ENCODE measurements around the gene KDM4C.
"Not testable (repeated sequence)": the region's sequence is repeated elsewhere in the genome, so short reads cannot be mapped to it uniquely, and the experiment has no call there.

Gene KDM4C

DNA sequence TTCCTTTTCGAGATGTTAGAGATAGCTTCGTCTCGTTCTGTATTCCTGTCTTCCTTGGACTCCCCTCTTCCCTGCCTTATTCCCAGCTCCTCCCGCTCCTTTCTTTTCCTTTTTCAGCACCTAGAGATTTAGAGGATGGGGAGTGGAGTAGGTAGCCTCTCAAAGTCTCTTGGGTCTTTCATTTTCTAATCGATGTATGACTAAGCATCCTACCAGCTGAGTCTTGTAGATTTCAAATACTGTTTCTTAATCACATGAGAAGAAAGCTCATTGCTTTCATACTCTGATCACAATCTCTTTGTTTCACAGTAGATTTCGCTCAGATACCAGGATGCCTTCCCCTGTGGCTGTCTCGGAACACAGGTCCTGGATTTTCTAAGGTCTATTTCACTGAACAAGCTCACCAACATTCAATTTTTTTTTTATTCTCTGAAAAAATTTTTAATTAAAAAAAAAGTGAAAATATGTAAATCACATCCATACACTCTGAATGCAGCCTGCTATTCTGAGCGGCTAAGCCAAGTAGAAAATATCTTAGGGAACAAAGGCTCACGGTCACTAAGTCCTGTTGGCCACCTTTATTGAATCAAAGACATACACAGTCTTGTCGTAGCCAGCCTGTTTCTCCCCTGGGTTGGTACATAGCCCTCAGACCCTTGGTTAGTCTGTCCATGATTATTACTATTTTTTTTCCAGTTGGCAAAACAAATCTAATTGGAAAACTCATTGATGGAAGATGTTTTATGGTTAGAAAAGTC is 413.8 kb downstream of the KDM4C start:
- DNase-seq (ENCODE audit: low spot score): no peak

DNA sequence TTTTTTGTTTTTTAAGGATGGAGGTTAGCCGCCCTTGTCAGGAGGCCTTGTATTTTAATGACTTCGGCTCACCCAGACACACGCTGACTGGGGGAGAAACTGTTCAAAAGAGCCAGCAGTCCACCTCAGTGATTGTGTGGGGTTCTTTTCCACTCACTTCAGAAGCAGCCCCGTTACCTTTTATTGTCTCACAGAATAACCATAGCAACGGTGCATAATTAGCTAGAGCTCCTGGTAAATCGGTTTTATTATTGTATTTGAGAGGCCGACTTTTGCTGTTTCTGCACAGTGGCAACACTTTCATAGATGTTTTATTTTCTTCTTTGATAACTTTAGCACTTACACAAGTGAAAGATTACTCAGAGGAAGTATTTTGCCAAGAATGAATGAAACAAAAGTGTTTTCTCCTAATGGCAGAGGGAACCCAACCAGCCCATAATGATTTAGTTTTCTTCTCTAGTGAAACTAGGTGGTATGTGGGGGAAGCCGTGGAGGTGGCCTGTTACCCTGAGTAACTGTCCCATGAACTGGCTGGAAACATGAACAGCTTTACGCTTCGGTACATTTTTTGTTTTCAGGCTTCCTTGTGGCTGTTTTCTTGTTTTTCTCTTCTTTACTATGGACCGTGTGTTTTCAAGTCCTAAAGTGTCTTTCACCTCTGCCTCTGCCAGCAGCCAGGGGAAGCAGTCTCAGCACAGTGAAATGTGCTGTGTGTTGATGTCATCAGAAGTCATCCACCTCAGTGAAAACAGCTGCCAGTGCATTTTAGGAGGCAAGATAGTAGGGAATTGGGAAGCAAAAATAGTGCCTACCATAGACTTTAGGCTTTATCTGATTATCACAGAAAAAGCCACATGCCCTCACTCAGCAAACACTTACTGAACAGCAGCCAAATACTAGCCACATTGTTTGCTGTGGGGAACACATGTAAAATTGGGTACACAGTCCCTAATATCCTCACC is 414.7 kb downstream of the KDM4C start:
- DNase-seq (ENCODE audit: low spot score): no peak

DNA sequence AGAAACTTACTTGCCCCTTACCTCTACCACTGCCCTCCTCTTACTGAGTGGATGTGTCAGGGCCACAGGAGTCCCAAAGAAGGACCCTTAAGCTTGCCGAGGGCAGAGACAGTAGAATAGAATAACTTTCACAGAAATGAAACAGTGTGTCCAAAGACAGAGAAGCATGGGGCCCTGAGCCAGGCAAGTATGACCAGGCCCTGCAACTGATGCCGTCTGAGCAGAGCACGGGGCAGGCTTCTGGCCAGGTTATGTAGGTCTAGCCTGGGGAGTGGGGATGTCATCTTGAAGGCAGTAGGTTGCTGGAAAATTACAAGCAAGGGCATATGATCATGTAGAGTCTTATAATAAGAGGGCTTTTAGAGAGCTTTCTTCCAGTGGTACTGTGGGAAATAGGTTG is 415.4 kb downstream of the KDM4C start:
- DNase-seq (ENCODE audit: low spot score): no peak

DNA sequence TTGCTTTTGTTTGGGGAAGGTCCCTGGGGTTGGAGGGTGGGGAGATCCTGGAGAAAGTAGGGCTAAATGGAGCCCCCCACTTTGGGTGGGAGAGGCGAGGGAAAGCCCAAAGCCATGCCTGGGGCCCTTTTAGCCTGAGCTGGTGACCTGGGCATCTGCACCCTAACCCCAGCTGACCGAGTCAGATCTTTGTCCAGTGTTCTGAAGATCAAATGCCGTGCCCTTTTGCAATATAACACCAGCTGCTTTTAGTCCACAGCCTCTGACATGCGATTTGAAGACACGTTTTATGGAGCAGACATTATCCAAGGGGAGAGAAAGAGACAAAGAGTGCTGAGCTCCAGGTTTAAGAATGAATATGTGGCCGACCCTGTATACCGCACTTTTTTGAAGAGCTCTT is 416.5 kb downstream of the KDM4C start:
- no peak for DNase-seq (ENCODE audit: low spot score)

DNA sequence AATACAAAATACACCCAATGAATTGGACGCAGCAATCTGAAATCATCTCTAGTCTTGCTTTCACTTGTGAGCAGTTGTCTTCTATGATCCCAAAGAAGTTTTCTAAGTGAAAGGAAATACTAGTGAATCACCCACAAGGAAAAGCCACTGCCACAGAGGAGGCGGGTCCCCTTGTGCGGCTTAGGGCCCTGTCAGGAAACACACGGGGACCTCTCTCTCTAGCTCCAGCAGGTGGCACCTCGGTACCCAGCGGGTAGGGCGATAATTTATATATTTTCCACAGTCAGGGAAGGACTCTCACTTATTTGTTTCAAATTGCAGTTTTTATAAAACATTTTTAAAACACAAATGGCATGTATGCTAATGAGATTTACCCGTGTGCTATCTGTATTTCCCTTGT is 417.1 kb downstream of the KDM4C start:
- no peak for DNase-seq (ENCODE audit: low spot score)

DNA sequence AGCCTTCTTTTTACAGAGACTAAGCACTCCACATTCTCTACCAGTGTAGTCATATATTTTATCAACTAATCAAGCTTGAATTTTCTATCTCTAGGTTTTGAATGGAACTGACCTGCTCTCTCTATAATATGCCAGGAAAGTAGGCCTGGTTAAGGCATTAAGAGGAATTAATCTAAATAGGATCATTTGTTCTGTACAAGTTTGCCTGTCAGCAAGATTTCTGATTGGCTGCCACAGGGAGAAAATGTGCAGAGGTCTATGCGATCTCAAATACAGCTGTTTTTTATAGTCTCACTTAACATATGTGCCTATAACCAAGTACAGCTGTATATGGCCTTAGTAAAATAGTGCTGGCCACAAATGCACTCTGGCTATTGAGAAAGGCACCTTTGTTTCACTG is 418.8 kb downstream of the KDM4C start:
- no peak for DNase-seq (ENCODE audit: low spot score)

DNA sequence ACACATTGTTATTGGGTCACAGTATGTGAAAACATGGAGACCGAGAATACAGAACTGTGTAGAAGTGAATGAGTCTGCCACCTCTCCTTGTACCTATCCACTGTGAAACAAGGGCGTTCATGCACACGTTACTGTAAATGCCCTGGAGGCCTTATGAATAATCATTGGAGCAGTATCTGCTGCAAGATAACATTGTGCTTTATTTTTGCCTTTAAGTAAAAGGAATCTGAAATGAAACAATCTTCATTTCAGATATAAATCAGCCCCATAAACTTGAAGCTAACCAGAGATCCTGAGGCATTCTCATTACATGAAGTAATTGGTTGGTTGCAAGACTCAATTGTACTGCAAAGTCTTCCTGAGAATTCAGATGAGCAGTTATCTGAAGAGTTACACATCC is 419.6 kb downstream of the KDM4C start:
- DNase-seq (ENCODE audit: low spot score): no peak

DNA sequence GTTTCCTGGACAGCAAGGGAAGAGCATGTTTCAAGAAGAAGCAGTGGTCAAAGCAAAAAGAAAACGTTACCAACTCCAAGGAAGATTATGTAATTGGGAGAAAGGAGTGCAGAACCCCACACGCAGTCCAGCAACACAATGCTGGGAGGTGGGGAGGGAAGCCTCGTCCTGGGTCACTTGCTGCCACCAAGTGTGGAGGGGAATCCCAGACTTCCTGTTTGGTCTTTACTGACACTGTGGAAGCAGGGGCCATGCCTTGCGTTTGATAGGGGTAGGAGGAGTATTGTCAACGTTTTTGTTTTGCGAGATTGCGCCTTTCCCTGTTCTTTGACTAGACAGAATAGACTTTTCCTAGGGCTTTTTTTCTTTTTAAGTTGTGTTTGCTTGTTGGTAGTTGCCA is 421.0 kb downstream of the KDM4C start:
- no peak for DNase-seq (ENCODE audit: low spot score)

DNA sequence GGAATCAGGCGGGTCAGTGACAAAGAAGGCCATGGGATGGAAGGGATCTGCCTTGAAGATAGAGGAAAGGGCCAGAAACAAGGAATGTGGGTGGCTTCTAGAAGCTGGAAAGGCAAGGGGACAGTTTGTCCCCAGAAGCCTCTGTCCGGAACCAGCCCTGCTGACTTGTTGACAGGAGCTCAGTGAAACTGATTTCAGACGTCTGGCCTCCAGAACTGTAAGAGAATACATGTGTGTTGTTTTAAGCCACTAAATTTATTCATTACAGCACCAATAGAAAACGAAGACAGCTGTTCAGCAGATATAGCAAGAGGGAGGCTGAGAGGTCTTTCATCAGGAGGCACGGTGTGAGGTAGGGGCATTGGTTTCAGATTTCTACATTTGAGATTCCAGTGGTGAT is 422.5 kb downstream of the KDM4C start:
- DNase-seq (ENCODE audit: low spot score): no peak

DNA sequence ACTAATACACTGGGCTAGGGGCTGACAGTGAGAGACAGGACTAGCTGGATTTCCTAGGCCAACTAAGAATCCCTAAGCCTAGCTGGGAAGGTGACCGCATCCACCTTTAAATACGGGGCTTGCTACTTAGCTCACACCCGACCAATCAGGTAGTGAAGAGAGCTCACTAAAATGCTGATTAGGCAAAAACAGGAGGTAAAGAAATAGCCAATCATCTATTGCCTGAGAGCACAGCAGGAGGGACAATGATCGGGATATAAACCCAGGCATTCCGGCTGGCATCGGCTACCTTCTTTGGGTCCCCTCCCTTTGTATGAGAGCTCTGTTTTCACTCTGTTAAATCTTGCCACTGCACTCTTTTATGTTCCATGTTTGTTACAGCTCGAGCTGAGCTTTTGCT is 425.4 kb downstream of the KDM4C start:
- DNase-seq (ENCODE audit: low spot score): not testable (repeated sequence)

DNA sequence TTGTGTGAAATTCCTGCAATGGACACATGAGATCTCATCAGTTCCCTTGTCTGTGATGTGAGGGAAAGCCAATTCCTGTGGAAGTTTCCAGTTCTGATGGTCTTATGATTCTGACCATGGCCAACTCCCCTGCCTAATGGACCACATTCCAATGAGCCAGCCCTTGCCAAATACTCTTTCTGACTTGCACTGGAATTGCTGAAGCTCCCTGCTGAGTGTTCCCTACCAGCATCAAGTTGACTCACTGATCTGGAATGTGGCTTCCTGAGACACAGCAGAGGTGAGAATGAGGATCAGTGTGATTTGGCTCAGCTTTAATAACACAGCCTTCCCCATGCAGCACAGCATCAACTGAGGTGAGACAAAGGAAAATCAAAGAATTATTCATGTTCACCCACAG is 427.8 kb downstream of the KDM4C start:
- no peak for DNase-seq (ENCODE audit: low spot score)

DNA sequence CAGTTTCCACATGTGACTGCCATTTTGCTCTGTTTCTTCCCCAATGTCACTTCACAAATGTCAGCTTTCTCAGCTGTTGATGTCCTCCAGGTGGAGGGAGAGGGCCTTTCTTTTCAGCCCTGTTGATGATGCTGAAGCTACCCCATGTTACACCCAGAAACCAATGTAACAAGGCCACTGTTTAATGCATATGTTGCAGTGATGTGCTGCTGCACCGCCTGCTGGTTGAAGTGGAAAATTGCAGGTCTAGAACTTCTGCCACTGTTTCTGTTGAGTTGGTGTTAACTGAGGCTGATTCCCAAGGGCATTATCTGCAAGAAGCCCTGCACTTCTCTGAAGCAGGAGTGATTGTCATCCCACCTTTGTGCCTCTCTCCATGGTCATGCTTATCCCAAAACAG is 428.4 kb downstream of the KDM4C start:
- no peak for DNase-seq (ENCODE audit: low spot score)

DNA sequence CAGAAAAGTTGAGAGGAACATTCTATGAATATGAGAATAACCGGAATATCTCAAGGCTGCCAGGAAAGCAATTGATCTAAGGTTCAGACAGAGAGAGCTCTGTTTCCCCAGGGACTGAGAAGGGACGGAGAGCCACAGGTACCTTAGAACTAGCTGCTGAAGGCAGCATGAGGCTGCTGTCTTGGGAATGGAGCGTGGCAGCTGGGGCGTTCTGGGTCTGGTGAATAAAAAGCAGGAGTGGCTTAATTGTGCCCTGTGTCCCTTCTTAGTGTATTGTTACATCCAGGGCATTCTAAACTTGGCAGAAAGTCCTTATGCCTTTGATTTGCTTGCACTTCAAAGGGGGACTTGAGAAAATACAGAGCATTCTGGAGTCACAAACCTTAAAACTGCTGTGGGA is 434.5 kb downstream of the KDM4C start:
- no peak for DNase-seq (ENCODE audit: low spot score)

DNA sequence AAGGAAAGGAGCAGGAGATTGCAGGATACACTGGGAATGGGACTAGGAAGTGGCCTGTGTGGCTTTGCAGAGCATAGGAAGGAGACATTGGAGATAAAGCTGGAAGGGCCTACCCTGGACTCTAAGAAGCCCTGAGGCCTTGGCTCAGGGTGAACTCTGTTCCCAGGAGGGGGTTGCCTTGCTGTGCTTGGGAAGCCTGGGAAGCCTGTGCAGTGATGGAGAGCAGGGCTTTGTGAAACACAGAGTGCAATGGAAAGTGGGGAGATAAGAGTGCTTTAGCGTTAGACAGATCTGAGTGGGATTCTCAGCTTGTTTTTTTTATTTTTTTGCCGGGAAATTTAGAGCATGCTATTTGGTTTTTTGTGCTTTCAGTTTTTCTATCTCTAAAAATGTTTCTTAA is 437.8 kb downstream of the KDM4C start:
- DNase-seq (ENCODE audit: low spot score): no peak

DNA sequence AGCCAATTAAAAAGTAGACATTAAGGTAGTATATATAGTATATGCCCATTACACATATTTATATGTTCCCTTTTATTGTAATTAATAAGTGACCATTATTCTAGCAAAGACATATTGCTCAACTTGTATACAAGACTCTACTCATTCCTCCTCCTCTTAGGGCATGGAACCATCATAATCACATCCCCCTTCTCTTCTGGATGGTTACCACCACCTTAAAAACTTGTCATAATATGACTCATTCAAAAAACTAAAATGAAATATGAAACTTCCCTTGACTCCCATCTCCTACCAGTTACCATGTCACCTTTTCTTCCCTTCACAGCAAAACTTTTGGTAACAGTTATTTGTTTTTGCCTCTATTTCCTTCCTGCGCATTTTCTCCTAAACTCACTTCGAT is 438.7 kb downstream of the KDM4C start:
- no peak for DNase-seq (ENCODE audit: low spot score)

DNA sequence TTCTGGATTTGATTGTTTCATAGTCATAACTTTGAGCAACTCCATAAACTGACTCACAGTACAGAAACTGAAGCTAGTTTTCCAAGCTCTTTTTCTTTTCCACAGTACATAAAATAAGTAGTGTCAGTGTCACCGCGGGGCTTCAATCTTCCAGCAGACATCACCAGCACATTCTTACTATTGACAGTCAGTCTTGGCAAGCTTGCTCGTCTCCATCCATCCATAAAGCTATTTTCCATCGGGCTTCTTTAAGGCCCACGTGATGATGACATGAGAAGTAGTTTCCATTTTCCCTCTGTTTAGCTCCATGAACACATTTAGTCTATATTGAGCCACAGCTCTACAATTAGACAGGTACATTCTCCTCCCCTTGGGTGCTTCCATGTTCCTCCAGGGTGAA is 443.4 kb downstream of the KDM4C start:
- DNase-seq (ENCODE audit: low spot score): no peak

DNA sequence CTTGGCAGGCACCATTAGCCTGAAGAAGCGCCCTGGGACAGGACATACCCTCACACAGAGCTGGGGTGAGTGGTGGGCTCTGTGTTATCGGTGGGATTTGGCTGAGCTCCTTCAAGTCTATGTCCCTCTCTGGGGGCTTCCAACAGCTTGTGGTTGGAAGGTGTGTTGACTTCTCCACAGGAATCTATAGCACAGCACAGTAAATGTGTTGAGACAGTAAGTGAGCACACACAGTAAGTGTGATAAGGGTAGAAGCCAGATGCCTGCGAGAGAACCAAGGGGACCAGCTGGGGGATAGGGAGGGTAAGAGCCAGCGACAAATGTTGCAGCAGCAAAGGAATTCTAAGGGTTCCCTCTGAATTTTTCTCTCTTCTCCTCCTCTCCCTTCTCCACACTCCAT is 448.0 kb downstream of the KDM4C start:
- no peak for DNase-seq (ENCODE audit: low spot score)

DNA sequence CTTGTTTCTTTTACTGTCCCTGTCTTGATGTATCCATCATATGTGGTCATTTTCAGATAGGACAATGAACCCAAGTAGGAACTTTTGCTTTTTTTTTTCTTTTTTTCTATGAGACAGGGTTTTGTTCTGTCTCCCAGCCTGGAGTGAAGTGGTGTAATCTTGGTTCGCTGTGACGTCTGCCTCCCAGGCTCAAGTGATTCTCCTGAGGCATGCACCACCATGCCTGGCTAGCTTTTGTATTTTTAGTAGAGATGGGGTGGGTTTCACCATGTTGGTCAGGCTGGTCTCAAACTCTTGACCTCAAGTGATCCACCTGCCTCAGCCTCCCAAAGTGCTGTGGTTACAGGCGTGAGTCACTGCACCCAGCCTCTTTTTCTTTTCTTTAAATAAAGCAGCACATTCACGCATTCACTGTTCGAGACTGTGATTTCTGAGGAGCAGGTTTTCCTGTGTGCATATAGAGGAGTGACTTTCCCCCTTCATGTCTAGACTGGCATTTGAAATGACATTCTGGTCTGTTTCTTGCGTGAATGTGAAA is 448.5 kb downstream of the KDM4C start:
- DNase-seq (ENCODE audit: low spot score): no peak

DNA sequence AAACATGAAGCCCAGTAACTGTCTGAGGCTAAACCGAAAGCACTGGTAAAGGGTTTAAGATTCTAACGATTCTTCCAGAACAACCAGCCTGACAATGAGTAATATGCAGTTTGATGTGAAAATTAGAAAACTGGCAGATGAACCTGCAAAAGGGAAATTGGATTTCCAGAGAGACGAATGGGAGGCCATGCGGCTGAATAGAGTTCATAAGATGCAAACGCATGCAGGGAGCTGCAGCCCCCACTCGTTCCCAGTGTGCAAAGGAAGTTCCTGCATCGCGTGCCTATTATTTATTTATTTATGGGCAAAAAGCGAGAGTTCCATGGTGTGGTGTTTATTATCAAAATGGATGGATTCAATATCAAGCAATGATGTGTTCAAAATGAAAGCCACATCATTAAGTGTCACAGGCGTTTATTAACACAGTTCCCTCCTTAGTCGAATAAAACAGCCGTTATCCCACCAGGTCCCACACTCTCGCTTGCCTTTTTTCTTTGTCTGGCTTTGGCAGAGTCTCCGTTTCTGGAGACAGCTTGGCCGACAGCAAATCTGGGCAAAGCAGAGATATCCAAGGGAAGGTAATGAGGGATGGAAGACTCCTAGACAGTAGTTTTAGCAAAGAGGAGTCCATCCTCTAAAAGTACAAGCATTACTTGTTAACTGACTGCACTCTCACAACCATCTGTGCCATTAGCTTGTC is 451.4 kb downstream of the KDM4C start:
- DNase-seq (ENCODE audit: low spot score): no peak

DNA sequence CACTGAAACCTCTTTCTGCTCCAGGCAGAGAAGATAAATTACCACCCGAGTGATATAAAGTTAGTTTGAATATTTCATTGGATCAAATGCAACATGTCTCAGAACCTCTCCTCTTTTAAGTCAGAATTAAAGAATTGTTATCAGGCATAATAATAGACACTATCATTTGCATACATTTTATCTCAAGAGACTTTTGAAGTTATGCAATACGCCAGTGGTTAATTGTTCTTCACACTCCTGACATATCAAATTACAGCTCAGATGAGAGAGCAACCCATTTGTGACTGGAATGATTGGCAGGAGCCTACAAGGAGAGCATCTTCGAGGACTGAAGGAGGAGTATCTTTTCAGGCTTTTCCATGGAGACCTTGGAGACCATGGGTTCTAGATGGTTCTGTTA is 452.2 kb downstream of the KDM4C start:
- no peak for DNase-seq (ENCODE audit: low spot score)

DNA sequence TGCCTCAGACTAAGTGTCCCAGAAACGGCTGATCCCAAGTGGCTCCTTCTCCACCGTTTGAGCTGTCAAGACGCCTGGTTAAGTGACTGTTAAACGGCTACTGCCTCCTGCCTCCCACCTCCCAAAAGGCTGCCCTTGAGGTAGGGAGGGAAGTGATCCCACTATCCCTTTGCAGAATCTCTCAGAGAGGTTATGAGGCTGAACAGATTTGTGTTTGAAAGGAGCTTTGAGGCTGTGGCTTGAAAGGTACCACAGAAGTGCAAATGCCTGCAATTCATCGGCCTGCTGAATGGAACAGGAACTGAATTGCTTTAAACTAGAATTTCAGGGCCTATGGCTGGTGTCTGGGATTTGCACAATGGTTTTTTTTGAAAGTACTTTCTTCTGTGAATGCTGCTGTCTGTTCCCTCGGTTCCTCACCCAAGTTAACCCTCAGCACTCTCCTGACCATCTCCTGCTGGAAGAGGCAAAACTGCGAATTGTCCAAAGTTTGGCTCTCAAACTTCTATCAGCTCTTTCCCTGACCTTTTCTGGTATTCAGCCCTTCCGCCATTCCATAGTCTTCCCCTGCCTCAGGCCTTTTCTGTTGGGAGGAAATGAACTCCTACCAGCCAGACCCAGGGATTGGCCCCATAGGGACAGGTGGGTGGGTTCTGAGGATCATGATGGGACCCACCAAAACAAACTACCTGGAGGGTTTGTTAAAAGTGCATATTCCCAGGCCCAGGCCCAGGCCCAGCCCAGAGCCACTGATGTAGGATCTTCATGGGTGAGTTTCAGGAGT is 453.3 kb downstream of the KDM4C start:
- DNase-seq (ENCODE audit: low spot score): no peak

DNA sequence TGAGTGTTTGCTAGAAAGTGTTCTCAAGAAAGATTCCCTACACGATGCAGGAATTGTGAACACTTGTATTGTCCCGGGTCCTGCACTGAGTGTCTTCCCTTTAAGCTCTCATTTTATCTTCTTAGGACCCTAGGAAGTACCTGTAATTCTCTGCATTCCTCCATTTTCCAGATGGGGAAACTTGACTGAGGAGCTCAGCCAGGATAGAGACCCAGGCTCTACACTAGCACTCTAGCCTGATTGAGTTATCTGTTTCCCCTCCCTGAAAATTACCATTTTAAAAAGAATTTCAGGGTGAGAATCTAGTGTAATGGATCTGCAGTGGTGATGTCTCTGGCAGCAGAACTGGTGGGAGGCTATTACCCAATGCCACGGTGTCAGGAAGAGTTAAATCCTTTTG is 453.9 kb downstream of the KDM4C start:
- no peak for DNase-seq (ENCODE audit: low spot score)
